CD1c-positive myeloid dendritic cell (primary cell): Measurements from ENCODE around the gene ACIN1.

Source experiments
- DNase-seq: peaks from one replicate; pipeline ENCODE4 v3.0.0-alpha.2; 2016; ENCODE audit errors: extremely low spot score

ACIN1 gene

GRCh38 chr14:23104591-23105347 is 9.8 kb upstream of the ACIN1 start, which contains the start of gene CIROP:
Gene CIROP, minus strand, starts transcription at chr14:23104989. Its CDS starts 69 bp downstream, at chr14:23104920.
- DNase-seq = no peak

- DNase-seq = no peak
Measured at GRCh38 chr14:23104070-23104590, 9.2 kb upstream of the ACIN1 start.

- DNase-seq = no peak
Measured at GRCh38 chr14:23103581-23103980, 8.6 kb upstream of the ACIN1 start.

- DNase-seq = no peak
Measured at GRCh38 chr14:23102801-23103200, 7.9 kb upstream of the ACIN1 start.

DNA sequence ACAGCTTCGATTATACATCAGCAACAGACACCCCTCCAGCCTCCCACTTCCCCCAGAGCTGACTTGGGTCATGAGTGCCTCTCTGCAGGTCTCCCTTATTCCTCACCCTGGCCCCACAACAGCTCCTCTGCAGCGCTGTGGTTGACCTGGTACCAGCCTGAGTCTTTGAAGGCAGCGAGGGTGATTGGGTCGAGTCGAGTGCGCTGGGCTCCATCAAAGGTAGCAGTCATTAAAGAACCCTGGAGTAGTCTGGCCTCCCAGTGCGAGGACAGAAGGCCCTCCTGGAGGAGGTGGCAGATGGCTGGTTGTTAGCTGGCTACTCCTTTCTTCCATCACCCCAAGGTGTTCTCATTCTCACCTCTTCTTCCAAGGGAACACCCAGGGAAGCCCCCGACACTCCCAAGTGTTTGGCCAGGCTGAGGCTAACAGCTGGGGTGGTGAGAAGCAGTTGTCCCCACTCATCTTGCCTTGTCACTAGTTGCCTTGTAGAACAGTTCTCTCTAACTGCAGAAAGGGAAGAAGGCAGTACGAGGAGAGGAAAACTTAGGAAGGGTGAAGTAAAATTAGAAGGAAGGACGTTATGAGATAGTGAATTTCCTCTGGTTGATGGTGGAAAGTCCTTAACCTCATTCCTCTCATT is 7.2 kb upstream of the ACIN1 start:
- DNase-seq = no peak

- no peak for DNase-seq
Measured at GRCh38 chr14:23101213-23101970, 6.5 kb upstream of the ACIN1 start.

DNA sequence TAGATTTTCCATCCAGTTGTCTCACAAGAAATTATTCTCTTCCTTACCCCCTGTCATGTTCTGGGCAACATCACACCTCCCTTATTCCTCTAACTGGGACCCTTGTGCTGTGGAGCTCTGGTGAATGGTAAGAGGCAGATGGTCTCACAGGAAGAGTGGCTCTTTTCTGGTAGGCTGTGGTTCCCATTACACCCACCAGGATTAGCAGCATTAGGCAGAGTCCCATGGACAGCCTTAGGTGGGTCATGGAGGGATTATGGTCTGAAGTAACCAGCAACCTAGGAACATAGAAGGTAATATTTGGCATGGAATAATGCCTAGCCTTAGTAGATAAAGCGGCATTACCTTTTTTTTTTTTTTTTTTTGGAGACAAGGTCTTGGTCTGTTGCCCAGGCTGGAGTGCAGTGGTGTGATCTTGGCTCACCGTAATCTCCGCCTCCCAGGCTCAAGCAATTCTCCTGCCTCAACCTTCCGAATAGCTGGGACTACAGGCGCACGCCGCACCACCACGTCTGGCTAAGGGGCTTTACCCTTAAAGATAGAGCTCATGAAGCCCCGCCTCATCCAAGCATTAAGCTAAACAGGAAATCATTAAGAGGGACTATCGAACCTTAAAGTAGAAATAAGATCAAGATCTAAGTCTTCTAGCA is 4.4 kb upstream of the ACIN1 start:
- no peak for DNase-seq

- DNase-seq = no peak
Measured at GRCh38 chr14:23097786-23098185, 2.9 kb upstream of the ACIN1 start.

DNA sequence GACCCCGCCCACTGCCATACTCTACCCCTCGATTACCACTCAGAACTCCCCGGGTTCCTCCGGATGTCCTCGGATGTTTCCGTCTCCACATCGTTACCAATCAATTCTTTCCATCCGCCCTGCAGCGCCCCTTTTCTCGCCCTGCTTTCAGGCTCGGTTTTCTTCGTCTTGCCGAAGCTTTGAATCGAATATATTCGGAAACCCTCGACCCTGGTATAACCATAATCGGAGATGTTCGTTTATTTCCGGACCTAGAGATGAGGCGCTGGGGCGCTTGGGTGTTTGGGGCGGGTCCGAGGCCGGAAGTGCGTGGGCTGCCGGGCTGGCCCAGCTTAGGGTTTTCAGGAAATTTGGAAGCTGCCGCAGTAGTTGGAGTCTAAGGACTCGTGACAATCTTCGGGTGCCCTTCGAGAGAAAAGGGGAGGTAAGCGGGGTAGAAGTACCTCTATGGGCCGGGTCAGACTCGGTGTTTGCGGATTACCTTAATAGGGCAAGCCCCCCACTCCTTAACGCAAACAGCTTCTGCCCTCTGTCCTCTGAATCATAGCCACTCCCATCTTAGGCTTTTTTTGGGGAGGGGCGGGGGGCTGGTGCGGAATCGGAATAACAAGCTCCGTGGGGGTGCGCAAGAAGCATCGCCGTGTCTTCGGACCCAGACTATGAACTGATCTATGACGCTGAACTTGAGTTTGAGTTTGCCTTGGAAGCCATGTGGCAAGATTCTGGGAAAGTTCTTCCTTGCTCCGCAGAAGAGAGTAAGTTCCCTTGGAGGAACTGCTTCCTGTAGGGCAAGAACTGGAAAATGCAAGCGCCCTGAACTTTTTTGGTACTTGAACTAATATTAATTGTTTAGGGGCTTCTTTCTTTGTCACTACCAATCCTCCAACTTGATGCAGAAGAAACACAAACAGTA is 516 bp upstream of the ACIN1 start, which contains the start of gene C14orf119:
Gene C14orf119 (plus strand): TSS at position 310 of the 913 bp plus-strand sequence. CDS start 2,154 bp downstream, outside the sequence.
- DNase-seq = peak; percentile 100

DNA sequence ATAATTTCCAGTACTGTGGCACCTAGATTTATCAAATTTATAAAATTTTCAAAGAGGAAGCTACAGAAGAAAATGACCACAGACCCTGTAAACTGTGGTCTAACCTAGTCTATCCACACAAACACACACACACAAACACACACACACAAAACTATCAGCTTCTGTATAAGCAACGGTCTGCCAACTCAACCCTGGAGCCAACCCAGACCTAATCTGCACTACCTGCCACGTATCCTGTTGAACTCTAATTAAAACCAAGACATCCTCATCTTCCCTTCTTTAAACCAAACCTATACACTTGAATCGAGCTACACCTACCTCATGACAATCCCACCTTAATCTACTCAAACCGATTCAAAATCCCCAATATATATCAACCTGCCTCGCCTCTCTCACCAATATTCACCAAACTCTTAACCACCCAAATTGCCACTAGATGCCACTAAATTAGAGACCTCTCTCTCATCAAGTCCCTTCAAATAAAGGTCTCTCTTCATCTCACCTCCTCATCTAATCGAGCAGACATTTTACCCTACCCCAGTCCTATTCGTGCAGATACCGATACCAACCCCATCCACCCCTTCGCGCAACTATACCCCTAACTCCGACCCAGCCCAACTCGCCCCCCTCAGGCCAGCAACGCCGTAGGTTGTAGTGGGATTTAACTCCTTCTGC is 808 bp downstream of the ACIN1 start:
- no peak for DNase-seq

DNA sequence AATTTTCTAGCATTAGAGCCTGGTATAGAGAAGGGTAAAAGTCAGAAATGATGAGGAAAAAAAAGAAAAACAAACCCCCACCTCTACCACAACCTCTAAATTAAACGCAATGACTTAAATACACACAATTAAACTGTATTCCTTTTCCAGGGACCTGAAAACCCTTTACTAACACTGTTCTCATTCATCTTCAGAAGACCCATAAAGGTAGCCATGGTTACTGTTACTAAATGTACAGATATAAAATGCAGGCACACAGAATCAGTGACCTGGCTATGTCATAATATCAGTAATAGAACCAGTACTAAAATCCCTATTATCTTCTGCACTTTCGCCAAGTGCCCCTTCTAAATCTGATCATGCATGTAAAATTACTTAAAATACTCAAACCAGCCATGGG is 1.4 kb downstream of the ACIN1 start:
- no peak for DNase-seq

- DNase-seq = no peak
Measured at GRCh38 chr14:23093104-23093503, 1.8 kb downstream of the ACIN1 start.

DNA sequence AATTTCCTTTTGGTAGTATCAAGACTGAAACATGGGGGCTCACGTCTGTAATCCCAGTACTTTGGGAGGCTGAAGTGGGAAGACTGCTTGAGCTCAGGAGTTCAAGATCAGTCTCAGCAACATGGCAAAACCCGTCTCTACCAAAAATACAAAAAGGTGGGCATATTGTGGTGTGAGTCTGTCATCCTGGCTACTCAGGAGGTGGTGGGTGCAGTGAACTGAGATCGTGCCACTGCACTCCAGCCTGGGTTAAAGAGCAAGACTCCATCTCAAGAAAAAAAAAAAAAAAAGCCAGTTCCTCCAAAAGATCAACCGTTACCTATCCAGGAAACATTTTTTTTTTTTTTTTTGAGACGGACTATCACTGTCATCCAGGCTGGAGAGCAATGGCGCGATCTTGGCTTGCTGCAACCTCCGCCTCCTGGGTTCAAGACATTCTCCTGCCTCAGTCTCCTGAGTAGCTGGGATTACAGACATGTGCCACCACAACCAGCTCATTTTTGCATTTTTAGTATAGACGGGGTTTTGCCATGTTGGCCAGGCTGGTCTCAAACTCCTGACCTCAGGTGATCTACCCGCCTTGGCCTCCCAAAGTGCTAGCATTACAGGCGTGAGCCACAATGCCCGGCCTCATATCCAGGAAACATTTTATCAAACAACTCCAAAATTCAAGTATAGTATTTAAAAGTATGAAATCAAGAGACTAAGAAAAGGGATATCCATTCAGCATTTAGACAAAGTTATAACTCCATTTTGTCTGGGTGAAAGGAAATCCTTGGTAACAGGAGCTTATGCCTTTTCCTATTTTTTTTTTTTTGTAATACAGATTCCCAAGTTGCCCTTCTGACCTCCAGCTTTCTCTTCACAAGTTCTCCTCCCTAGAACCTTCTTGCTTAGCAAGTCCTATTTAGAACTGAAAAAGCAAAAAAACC is 3.4 kb downstream of the ACIN1 start:
- no peak for DNase-seq

- DNase-seq = no peak
Measured at GRCh38 chr14:23090254-23090636, 4.7 kb downstream of the ACIN1 start.

- DNase-seq = no peak
Measured at GRCh38 chr14:23089498-23090253, 5.3 kb downstream of the ACIN1 start.

GRCh38 chr14:23086565-23086964 is 8.4 kb downstream of the ACIN1 start:
- no peak for DNase-seq

GRCh38 chr14:23085458-23085857 is 9.5 kb downstream of the ACIN1 start:
- DNase-seq = peak; percentile 84

GRCh38 chr14:23080474-23080873 is 14.5 kb downstream of the ACIN1 start:
- no peak for DNase-seq
